ENCODE data around the gene SFTPD.

GRCh38 chr10:79927111-79927828 is 21.6 kb downstream of the SFTPD start:
- TF ChIP-seq POLR2A (conservative IDR thresholded peaks at IDR 0.05) (no peak), FOXM1 (IDR thresholded peaks at IDR 0.05; ENCODE audit: low read depth) (no peak), FOXM1 (CRISPR knock-in tag; IDR thresholded peaks at IDR 0.05; ENCODE audit: low read depth) (no peak), BRCA1 (IDR thresholded peaks at IDR 0.05) (no peak), BRCA1 (CRISPR knock-in tag; IDR thresholded peaks at IDR 0.05) (no peak), ZNF3 (CRISPR knock-in tag; IDR thresholded peaks at IDR 0.05) (no peak), FOSL1 (tag; conservative IDR thresholded peaks at IDR 0.05) (no peak), HCFC1 (IDR thresholded peaks at IDR 0.05; ENCODE audit: low read depth, low read length) (no peak), ARID2 (IDR thresholded peaks at IDR 0.05) (no peak), SETDB1 (IDR thresholded peaks at IDR 0.05; ENCODE audit: low read length) (no peak), ZNF407 (IDR thresholded peaks at IDR 0.05; ENCODE audit: low read depth) (no peak), PHF21A (IDR thresholded peaks at IDR 0.05; ENCODE audit: borderline replicate concordance, low read depth) (no peak)
- TF ChIP-seq, protein P1, sequence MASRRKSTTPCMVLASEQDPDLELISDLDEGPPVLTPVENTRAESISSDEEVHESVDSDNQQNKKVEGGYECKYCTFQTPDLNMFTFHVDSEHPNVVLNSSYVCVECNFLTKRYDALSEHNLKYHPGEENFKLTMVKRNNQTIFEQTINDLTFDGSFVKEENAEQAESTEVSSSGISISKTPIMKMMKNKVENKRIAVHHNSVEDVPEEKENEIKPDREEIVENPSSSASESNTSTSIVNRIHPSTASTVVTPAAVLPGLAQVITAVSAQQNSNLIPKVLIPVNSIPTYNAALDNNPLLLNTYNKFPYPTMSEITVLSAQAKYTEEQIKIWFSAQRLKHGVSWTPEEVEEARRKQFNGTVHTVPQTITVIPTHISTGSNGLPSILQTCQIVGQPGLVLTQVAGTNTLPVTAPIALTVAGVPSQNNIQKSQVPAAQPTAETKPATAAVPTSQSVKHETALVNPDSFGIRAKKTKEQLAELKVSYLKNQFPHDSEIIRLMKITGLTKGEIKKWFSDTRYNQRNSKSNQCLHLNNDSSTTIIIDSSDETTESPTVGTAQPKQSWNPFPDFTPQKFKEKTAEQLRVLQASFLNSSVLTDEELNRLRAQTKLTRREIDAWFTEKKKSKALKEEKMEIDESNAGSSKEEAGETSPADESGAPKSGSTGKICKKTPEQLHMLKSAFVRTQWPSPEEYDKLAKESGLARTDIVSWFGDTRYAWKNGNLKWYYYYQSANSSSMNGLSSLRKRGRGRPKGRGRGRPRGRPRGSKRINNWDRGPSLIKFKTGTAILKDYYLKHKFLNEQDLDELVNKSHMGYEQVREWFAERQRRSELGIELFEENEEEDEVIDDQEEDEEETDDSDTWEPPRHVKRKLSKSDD (conservative IDR thresholded peaks at IDR 0.05; ENCODE audit: low read length), result no peak
- TF ChIP-seq, protein P2, sequence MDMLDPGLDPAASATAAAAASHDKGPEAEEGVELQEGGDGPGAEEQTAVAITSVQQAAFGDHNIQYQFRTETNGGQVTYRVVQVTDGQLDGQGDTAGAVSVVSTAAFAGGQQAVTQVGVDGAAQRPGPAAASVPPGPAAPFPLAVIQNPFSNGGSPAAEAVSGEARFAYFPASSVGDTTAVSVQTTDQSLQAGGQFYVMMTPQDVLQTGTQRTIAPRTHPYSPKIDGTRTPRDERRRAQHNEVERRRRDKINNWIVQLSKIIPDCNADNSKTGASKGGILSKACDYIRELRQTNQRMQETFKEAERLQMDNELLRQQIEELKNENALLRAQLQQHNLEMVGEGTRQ (CRISPR knock-in tag; IDR thresholded peaks at IDR 0.05), result no peak
